ENCODE data around the gene DZIP1L. TPM values are rescaled to one million over a fixed set of nuclear protein-coding genes. Genes with fewer than 3 reads are reported as not detected.

DZIP1L gene
- total and polyA plus RNA-seq, 2 experiments from 2014 or later = 10.6 to 19.5 TPM

- H3K4me1 Mint-ChIP-seq = no peaks in the 10 kb centered on the region; the same call in 2 of the 3 replicates
- H3K36me3 Mint-ChIP-seq (ENCODE audit: low read depth) = no peaks in the 10 kb centered on the region
- no peak for ATAC-seq
- H3K79me2 ChIP-seq (replicated peaks; ENCODE audit: insufficient read depth) = no peaks in the 10 kb centered on the region
- no peaks in the 10 kb centered on the region for H3F3A ChIP-seq (replicated peaks; ENCODE audit: low read depth)
- no peak overlapping the region for H2AFZ ChIP-seq
- no peaks in the 10 kb centered on the region for H3K9me3 Mint-ChIP-seq
- no peak overlapping the region for H3K4me3 ChIP-seq
- H3K27me3 ChIP-seq (ENCODE audit: insufficient read depth) = no peaks in the 10 kb centered on the region
- no peak overlapping the region for H3K4me3 Mint-ChIP-seq
- H4K20me1 ChIP-seq (replicated peaks; ENCODE audit: insufficient read depth) = no peaks in the 10 kb centered on the region
- no peaks in the 10 kb centered on the region for H3K4me1 ChIP-seq (ENCODE audit: insufficient read depth)
- H3K27ac Mint-ChIP-seq = no peak overlapping the region
- H3K9me2 ChIP-seq (ENCODE audit: insufficient read depth) = peaks cover 7% of the 10 kb centered on the region; the same call in 1 of the 2 replicates
- H3K4me2 ChIP-seq = no peak overlapping the region
- no peak overlapping the region for H3K27ac ChIP-seq (ENCODE audit: low read depth)
- DNase-seq (ENCODE audit: low spot score) = no peak
- TF ChIP-seq REST (IDR thresholded peaks at IDR 0.05; ENCODE audit: unreplicated experiment) = no peak
- no peak for TF ChIP-seq POLR2AphosphoS5 (IDR thresholded peaks at IDR 0.05; ENCODE audit: low read depth)
- TF ChIP-seq CTCF (conservative IDR thresholded peaks at IDR 0.05; ENCODE audit: low read depth in 2 of 2) = no peak
- TF ChIP-seq CREB1 (CRISPR knock-in tag; IDR thresholded peaks at IDR 0.05; ENCODE audit: low read depth) = no peak
- no peak for TF ChIP-seq ZNF114 (CRISPR knock-in tag; IDR thresholded peaks at IDR 0.05)
- no peak for TF ChIP-seq ZNF462 (CRISPR knock-in tag; IDR thresholded peaks at IDR 0.05)
- TF ChIP-seq ZNF331 (CRISPR knock-in tag; IDR thresholded peaks at IDR 0.05; ENCODE audit: low read depth) = no peak
- TF ChIP-seq EZH2 (IDR thresholded peaks at IDR 0.05; ENCODE audit: low read depth, unreplicated experiment) = no peak
- no peak for TF ChIP-seq EZH2phosphoT487 (IDR thresholded peaks at IDR 0.05; ENCODE audit: unreplicated experiment)
- TF ChIP-seq JUNB (IDR thresholded peaks at IDR 0.05; ENCODE audit: unreplicated experiment) = no peak
- H3K36me3 ChIP-seq (ENCODE audit: insufficient read depth) = no peaks in the 10 kb centered on the region
- no peaks in the 10 kb centered on the region for H3K27me3 Mint-ChIP-seq (ENCODE audit: insufficient read depth, low read depth, poor library complexity)
These were observed 78.8 kb downstream of the DZIP1L start for GRCh38 chr3:138036572-138036971.

All from GM23338 (cell line).